Measurements from ENCODE around the gene CCDC12.

GRCh38 chr3:46958467-46959160 lies 17.9 kb downstream of the CCDC12 start:
- TF ChIP-seq POLR2A (IDR thresholded peaks at IDR 0.05; ENCODE audit: low read depth, low read length) (no peak), POLR2AphosphoS5 (IDR thresholded peaks at IDR 0.05; ENCODE audit: low read depth, low read length) (no peak), TAF1 (IDR thresholded peaks at IDR 0.05; ENCODE audit: borderline replicate concordance, low read depth, low read length) (no peak)

Data from GM12892 (cell line).